ENCODE results near the gene IL16. TPM values are rescaled to one million over a fixed set of nuclear protein-coding genes. Genes with fewer than 3 reads are reported as not detected.

The IL16 gene
- total RNA-seq, 1 donor from 2014 or later: 29.6 TPM

GRCh38 chr15:81362790-81363189, 166.1 kb downstream of the IL16 start:
- Mint-ChIP-seq H3K4me3 (ENCODE audit: unreplicated experiment) (no peak overlapping the region), H3K27ac (ENCODE audit: unreplicated experiment) (no peak overlapping the region), H3K27me3 (ENCODE audit: unreplicated experiment) (peaks cover 3% of the 10 kb centered on the region), H3K36me3 (ENCODE audit: low read depth, unreplicated experiment) (no peaks in the 10 kb centered on the region), H3K4me1 (ENCODE audit: unreplicated experiment) (no peaks in the 10 kb centered on the region), H3K9me3 (ENCODE audit: unreplicated experiment) (no peaks in the 10 kb centered on the region)
- TF ChIP-seq, protein P1, sequence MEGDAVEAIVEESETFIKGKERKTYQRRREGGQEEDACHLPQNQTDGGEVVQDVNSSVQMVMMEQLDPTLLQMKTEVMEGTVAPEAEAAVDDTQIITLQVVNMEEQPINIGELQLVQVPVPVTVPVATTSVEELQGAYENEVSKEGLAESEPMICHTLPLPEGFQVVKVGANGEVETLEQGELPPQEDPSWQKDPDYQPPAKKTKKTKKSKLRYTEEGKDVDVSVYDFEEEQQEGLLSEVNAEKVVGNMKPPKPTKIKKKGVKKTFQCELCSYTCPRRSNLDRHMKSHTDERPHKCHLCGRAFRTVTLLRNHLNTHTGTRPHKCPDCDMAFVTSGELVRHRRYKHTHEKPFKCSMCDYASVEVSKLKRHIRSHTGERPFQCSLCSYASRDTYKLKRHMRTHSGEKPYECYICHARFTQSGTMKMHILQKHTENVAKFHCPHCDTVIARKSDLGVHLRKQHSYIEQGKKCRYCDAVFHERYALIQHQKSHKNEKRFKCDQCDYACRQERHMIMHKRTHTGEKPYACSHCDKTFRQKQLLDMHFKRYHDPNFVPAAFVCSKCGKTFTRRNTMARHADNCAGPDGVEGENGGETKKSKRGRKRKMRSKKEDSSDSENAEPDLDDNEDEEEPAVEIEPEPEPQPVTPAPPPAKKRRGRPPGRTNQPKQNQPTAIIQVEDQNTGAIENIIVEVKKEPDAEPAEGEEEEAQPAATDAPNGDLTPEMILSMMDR (IDR thresholded peaks at IDR 0.05; ENCODE audit: unreplicated experiment): no peak
- no peak for DNase-seq (ENCODE audit: low spot score)

DNA sequence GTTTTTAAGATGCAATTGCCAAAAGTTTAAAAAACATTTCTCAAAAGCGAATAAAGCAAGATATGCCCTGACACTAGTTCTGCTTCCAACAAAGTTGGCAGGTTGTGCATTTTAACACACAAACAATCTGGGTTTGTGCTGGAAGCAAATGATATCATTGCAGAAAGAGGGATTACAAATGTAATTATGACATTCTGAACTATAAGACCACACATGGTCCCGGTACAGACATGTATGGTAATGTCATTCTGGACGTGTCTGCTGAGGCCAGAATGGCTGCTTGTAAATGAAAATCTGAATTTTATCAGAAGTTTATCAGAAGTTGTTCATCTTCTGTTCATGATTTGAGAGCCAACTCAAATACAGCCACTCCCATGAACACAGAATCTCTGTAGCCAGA, 166.6 kb downstream of the IL16 start:
- Mint-ChIP-seq H3K36me3 (ENCODE audit: low read depth, unreplicated experiment) (no peaks in the 10 kb centered on the region), H3K9me3 (ENCODE audit: unreplicated experiment) (no peaks in the 10 kb centered on the region), H3K4me3 (ENCODE audit: unreplicated experiment) (no peak overlapping the region), H3K27ac (ENCODE audit: unreplicated experiment) (no peak overlapping the region), H3K4me1 (ENCODE audit: unreplicated experiment) (no peaks in the 10 kb centered on the region), H3K27me3 (ENCODE audit: unreplicated experiment) (peaks cover 5% of the 10 kb centered on the region)
- DNase-seq (ENCODE audit: low spot score): no peak
- TF ChIP-seq, protein P1 (IDR thresholded peaks at IDR 0.05; ENCODE audit: unreplicated experiment): no peak

Other genes with a start within 250 kb of the IL16 start
- gene MESD, start 207.1 kb upstream of the IL16 start, total RNA-seq (ENCODE audit: unreplicated experiment): 35.7 TPM
- 86.0 TPM for gene TLNRD1, start 196.0 kb upstream of the IL16 start, total RNA-seq (ENCODE audit: unreplicated experiment)
- 21.1 TPM for gene CFAP161, start 62.6 kb upstream of the IL16 start, total RNA-seq (ENCODE audit: unreplicated experiment)
- 7.3 TPM for gene STARD5, start 127.3 kb downstream of the IL16 start, total RNA-seq (ENCODE audit: unreplicated experiment)
- not detected for gene TMC3, start 177.3 kb downstream of the IL16 start, total RNA-seq (ENCODE audit: unreplicated experiment)

Data from endothelial cell (in vitro differentiated cells).